Uterus (tissue), 2 donors: Measurements from ENCODE around the gene SBNO2.

Experiments
- POLR2A ChIP-seq, 2 donors: fragments of 450-650 bp; IDR thresholded peaks; one replicate each; pipeline ENCODE4 v1.6.1; 2016; ENCODE audit warnings: antibody characterized with exemption in 2 of 2, mild to moderate bottlenecking in 1 of 2, moderate library complexity in 1 of 2
- TF ChIP-seq, protein P1 (sequence below), 4 experiments: fragments of 200-600 bp in 2 of 4; fragments of 450-650 bp in 2 of 4; sonication (generic) in 2 of 4; IDR thresholded peaks; one replicate each; pipeline ENCODE4 v1.5.1; 2016 to 2019; ENCODE audit warnings: antibody characterized with exemption in 4 of 4, mild to moderate bottlenecking in 2 of 4, moderate library complexity in 1 of 4

GRCh38 chr19:1076951-1077350 is 97.1 kb downstream of the SBNO2 start:
- TF ChIP-seq, protein P1, sequence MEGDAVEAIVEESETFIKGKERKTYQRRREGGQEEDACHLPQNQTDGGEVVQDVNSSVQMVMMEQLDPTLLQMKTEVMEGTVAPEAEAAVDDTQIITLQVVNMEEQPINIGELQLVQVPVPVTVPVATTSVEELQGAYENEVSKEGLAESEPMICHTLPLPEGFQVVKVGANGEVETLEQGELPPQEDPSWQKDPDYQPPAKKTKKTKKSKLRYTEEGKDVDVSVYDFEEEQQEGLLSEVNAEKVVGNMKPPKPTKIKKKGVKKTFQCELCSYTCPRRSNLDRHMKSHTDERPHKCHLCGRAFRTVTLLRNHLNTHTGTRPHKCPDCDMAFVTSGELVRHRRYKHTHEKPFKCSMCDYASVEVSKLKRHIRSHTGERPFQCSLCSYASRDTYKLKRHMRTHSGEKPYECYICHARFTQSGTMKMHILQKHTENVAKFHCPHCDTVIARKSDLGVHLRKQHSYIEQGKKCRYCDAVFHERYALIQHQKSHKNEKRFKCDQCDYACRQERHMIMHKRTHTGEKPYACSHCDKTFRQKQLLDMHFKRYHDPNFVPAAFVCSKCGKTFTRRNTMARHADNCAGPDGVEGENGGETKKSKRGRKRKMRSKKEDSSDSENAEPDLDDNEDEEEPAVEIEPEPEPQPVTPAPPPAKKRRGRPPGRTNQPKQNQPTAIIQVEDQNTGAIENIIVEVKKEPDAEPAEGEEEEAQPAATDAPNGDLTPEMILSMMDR (IDR thresholded peaks at IDR 0.05): no peak
- TF ChIP-seq POLR2A (IDR thresholded peaks at IDR 0.05): no peak
